NCI-H1930 (cell line): ENCODE data around the gene PLA2G5.

Experiments used
- DNase-seq, 2 experiments: peaks; one replicate each; lab custom pipeline; 2025; lab: John Stamatoyannopoulos, UW

The PLA2G5 gene

DNA sequence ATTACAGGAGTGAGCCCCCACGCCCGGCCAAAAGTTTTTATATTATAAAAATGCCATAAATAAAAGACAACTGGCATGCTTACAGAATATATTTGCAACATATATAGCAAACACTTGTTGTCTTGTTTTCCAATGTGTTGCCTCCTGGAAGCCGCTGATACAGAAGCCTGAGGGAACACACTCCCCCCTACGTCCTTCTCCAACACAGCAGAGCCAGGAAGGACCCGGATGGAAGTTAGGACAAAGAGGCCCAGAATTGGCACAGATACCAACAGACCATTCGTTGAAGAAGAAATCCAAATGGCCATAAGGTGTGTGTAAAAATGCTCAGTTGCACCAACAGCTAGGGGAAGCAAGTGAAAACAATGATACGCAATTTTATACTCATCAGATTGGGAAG, 1.3 kb upstream of the PLA2G5 start:
- no peak for DNase-seq

DNA sequence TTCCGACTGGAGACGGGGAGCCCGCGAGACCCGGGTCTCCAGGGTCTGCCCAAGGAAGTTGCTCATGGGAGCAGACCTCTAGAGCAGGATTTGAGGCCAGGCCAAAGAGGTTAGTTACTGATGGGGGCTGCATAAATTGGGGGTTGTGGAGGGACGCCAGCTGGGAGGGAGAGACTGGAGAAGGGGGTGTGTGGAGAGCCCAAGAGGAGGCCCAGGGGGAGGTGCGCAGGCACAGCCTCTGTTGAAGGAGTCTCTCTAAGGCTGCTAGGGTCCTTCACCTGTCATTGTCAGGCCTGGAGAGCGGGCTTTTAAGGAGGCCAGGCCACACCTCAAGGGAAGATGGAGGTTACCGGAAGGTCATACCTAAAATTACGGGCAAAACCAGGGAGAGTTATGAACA, 363 bp downstream of the PLA2G5 start:
- no peak for DNase-seq

GRCh38 chr1:20071416-20071815, 1.4 kb downstream of the PLA2G5 start:
- DNase-seq, result no peak

DNA sequence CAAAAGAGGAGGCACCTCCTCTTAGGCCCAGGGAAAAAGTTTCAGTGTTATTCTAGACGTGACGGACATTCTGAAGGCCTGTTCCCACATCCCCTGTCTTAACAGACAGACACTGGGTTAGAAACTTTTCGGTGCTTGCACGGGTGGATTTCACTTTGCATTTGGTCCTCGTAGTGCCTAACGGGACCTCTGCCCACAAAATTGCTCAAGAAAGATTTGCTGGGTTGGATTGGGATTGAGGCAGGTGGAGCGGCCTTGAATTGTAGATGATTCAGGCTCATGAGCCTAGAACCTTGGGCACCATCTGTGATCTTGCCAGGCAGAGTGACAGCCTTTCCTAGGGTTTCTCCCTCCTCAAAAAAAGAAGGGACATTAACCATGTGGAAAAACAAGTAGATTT, 2.8 kb downstream of the PLA2G5 start:
- DNase-seq, result no peak

DNA sequence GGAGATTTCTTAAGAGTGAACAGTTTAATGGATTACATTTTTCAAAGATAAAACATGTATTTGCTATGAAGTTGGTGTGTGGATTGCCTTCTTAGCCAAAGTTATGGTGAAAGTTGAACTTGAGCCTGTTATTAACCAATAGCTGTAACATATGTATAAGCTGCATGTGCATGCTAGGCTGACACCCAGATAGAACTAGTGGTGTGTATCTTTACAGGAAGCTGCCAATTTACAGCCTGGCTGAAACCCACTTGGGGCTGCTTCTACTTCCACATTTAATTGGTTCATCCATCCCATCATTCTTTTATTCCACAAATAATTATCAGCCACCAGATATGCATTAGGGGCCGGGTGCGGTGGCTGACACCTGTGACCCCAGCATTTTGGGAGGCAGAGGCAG, 3.3 kb downstream of the PLA2G5 start:
- DNase-seq, result no peak

DNA sequence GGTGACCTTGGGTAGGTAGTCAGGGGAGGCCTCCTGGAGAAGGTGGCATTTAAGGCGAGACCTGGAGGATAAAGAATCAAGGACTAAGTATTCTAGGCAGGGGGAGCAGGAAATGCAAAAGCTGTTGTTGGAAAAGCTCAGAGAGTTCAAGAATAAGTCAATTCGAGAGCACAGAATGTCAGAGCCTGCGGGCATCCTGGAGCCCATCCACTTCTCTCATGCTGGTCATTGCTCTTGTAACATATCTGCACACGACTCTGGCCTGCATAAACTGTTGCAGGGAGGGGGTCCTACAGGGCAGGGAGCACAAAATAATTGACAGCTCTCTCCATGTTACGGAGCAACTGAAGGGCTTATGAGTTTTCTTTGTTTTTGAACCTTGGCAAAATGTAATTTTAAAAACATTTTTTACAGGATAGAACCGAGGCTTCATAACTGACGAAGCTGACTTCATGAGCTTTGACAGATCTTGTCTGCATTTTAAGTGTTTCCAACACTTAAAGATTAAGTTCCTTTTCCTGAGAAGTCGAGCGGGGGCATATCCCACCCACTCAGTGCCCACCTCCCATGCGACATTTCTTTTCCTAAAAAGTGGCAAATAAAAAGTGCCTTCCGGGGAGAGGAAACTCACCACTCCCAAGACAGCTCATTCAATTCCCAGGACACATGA, 4.2 kb downstream of the PLA2G5 start:
- DNase-seq, result no peak

DNA sequence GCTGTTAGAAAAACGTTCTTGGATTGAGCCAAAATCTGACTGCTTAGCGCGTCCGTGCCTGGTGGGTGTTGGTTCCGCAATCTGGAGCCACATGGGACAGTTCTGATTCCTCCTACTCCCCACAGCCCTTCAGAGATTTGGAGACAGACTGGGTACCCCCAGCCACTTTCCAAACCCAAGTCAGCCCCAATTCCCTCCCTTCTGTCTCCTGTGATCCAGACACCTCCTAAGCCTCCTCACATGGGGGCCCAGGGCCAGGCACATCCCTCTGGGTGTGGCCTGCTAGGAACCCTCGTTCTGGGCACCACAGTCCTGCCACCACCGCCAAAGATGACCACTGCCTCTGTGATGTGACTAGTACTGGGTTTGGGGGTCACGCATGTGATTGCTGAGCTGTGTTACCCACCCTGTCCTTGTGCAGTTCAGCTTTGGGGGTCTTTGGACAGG, 4.8 kb downstream of the PLA2G5 start:
- no peak for DNase-seq

DNA sequence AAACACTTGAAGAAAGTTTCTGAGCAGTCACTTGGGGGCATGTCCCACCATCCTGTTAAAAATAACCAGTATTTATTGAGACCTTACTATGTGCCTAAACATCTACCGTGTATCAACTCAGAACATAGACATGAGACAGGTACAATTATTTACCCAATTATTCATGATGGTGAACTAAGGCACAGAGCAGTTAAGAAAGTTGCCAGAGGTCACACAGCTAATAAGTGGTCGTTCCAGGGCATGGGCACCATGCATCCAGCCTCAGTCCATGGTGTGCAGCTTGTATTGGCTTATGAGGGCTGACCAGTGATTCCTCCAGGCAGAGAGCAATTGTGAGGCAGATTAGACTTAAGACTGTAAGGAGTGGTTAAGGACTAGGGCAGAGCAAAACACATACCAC, 5.4 kb downstream of the PLA2G5 start:
- DNase-seq, result no peak

- DNase-seq, result no peak
These were observed 6.2 kb downstream of the PLA2G5 start for GRCh38 chr1:20076223-20076622.

- DNase-seq, result no peak
These were observed 6.9 kb downstream of the PLA2G5 start for GRCh38 chr1:20076710-20077461.

- no peak for DNase-seq
These were observed 8.2 kb downstream of the PLA2G5 start for GRCh38 chr1:20078171-20078651.

GRCh38 chr1:20078711-20079110, 8.7 kb downstream of the PLA2G5 start:
- no peak for DNase-seq

- no peak for DNase-seq
These were observed 9.8 kb downstream of the PLA2G5 start for GRCh38 chr1:20079661-20080305.

DNA sequence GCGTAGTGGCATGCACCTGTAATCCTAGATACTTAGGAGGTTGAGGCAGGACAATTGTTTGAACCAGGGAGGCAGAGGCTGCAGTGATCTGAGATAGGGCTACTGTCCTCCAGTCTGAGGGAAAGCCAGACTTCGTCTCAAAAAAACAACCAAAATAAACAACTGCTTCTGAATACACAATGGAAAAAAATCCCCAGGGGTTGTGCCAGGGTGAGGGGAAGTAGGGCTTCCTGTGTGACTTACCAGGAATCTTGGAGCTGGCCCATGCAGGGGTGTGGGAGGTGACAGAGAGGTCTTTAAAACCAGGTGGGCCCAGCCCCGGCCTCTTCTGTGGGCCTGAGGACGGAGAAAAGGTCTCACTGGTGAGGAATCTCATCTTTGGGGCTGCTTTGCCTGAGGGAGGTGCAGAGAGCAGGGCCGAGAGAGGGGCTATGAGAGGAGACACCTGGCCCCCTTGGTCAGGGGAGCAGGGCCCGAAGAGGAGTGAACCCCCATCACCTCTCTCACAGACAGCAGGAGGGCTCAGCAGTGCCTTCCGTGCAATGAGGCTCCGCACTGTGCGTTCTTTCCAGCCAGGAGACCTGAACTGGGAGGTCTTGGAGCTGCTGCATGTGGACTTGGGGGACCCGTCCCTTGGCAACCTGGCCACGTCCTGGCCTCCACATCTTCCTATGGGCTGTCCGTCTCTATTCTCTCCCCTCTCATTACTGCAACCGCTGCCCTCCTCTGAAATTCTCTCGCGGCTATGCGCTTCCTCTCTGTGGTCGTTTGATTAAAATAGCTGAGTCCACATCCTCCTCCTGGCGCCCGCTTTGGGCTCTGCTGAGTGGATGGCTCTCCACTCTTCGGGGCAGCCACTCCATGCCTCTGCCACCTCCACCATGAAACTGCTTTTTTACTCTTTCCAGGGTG, 10.7 kb downstream of the PLA2G5 start:
- no peak for DNase-seq

DNA sequence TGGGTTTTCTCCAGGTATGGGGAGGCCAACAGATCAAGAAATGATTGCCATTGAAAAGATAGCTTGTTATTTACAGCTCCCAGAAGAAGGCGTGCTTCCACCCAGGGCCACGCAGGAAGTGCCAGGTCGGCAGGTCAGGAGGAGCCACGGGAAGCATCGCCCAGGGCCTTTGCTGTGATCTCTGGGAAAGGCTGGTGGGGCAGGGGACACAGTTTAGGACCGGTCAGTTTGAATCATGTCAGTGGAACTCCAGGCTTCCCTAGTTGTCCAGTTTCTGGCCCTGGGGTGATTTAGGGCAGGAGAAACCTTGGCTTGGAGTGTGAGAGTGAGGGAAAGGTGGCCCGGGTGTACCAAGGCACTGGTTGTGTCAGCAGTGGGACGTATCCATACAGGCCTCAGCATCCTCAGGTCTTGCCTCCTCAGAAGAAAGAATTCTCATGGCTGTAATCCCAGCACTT, 11.4 kb downstream of the PLA2G5 start:
- no peak for DNase-seq

DNA sequence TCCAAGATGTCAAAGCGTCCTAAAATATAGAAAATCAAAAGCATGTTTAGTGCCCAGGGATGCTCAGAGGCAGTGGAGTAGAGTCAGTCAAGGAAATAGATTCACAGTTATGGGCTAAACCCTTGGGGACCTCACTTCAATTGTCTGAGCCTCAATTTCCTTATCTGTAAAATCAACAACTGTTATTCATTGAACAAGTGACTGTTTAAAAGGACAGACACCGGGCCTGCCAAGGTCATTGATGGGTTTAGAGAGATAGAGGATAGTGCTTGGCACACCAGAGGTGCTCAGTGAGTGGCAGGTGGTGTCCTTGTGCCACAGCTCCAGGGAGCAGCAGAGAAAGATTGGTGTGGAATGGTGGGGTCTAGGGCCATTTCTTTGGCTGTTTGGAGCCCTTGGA, 12.8 kb downstream of the PLA2G5 start:
- no peak for DNase-seq

DNA sequence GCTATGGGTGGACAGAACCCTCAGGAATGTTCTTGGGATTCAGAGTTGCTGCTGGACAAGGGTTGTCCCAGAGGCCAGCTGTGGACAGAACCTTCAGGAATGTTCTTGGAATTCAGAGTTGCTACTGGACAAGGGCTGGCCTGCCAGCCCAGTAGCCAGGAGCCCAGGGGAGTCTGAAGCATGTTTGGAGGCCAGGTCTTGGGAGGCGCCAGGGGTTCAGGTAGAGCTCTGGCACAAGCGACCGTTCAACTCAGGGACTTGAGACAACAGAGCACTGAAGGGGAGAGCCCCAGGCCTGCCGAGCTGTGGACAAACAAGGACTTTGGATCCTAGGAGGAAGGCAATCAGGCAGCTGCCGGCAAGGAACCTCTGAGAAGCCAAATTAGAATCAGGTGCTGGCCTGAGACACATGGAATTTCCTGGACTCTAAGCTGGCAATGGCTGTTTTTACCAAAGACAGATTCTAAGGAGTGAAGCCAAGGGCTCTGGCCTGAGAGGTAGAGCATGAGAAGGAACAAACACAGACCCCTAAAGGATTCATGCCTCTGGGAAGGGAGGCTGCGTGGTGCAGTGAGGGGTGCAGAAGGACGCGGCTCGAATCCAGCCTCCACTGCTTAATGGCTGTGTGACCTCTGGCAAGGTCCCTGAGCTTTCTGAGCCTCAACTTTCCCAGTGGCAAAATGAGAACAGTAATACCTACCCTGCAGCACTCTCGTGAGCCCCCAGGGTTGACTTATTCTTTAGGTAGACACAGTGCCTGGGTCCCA, 13.4 kb downstream of the PLA2G5 start:
- DNase-seq, result no peak

DNA sequence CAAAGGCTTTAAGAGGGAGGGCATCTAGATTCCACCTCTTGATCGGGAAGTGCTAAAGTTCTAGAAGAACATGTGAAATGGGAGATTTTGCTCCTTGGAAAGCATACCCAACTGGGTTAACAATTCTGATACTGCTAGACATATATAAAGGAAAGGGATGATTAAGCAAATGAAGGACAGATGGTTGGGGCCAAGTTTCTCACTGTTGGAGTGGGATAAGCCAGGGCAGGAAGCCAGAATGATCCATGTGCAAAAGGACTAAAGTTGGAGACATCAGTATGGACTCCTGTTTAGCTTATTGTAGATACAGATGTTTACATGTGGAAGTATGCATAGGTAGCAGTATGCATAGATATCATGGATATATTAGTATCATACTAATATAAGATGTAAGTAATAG, 16.8 kb downstream of the PLA2G5 start:
- DNase-seq, result no peak

DNA sequence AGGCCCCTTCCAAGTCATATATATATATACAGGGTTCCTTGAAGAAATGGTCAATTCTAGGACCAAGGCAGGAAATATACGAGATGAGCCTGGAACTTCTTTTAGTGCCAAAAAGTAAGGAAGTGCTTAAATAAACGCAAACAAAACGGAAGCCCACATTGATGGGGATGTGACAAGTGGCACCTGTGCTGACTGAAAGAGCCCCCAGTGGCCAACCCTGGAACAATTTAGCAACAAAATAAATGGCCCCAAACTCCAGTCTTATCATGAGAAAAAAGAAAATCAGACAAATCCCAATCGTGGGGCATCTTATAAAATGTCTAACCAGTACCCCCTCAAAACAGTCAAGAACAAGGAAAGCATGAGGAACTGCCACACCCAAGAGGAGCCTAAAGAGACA, 17.7 kb downstream of the PLA2G5 start:
- DNase-seq, result no peak

GRCh38 chr1:20089328-20090077, 19.5 kb downstream of the PLA2G5 start:
- peak in 1 of 2 experiments; percentile 8 for DNase-seq
